ENCODE measurements around the gene MLXIP. TPM values are rescaled to one million over a fixed set of nuclear protein-coding genes. Genes with fewer than 3 reads are reported as not detected.

The MLXIP gene
- total RNA-seq, 1 experiment from 2014 or later, result 32.4 TPM

GRCh38 chr12:122099280-122099749 is 20.8 kb downstream of the MLXIP start:
- no peak overlapping the region for H2BK15ac ChIP-seq (ENCODE audit: low read depth, low read length)
- no peak overlapping the region for H3K23ac ChIP-seq (ENCODE audit: insufficient read length, low read depth, low read length)
- Mint-ChIP-seq H3K4me1 (peaks cover 16 to 20% of the 10 kb centered on the region in 2 experiments), H3K27ac (no peak overlapping the region), H3K4me3 (no peak overlapping the region), H3K27me3 (ENCODE audit: low read depth) (no peaks in the 10 kb centered on the region), H3K36me3 (ENCODE audit: insufficient read depth in 1 of 3, low read depth in 3 of 3) (peaks cover 3 to 7% (median 6%) of the 10 kb centered on the region in 3 experiments; a peak in 2 of 7 replicates), H3K9me3 (peaks cover 0 to 3% of the 10 kb centered on the region in 2 experiments; a peak in 1 of 5 replicates)
- no peaks in the 10 kb centered on the region for H3K79me2 ChIP-seq (ENCODE audit: insufficient read depth, low read length)
- no peak overlapping the region for H2AK5ac ChIP-seq (ENCODE audit: insufficient read length, low read length)
- no peaks in the 10 kb centered on the region for H3K79me1 ChIP-seq (ENCODE audit: insufficient read depth, low read depth, low read length, poor library complexity, severe bottlenecking)
- H3K27ac ChIP-seq (ENCODE audit: insufficient read length, low read depth, low read length), result no peak overlapping the region
- no peak overlapping the region for H3K4me2 ChIP-seq (ENCODE audit: insufficient read depth, insufficient read length, low read length)
- H3K56ac ChIP-seq (ENCODE audit: insufficient read length, low read depth, low read length), result no peak overlapping the region
- no peak overlapping the region for H2BK5ac ChIP-seq (ENCODE audit: insufficient read length, low read length)
- no peak overlapping the region for H3K9ac ChIP-seq (ENCODE audit: extremely low read depth, insufficient read length, low read length)
- H3K14ac ChIP-seq (ENCODE audit: insufficient read depth, low read length), result no peak overlapping the region
- H3K18ac ChIP-seq (ENCODE audit: insufficient read length, low read depth, low read length), result no peak overlapping the region
- no peak for DNase-seq
- no peak for TF ChIP-seq CTCF (conservative IDR thresholded peaks at IDR 0.05)
- H4K20me1 ChIP-seq (ENCODE audit: control insufficient read depth, insufficient read depth, insufficient read length), result peaks cover 2% of the 10 kb centered on the region
- H2BK120ac ChIP-seq (ENCODE audit: low read depth, low read length, poor library complexity, severe bottlenecking), result no peak overlapping the region
- no peak overlapping the region for H2BK20ac ChIP-seq (ENCODE audit: low read depth, low read length, poor library complexity, severe bottlenecking)
- peaks cover 3% of the 10 kb centered on the region for H3K23me2 ChIP-seq (ENCODE audit: insufficient read length, low read depth, low read length, poor library complexity, severe bottlenecking)
- peaks cover 3% of the 10 kb centered on the region; the same call in 1 of the 2 replicates for H3K4me1 ChIP-seq (ENCODE audit: insufficient read depth, low read length)
- no peaks in the 10 kb centered on the region for H3K27me3 ChIP-seq (ENCODE audit: insufficient read depth, low read length)
- H4K5ac ChIP-seq (ENCODE audit: insufficient read length, low read depth, low read length), result no peak overlapping the region
- no peak overlapping the region for H3T11ph ChIP-seq (ENCODE audit: low read length)
- H3K9me3 ChIP-seq (ENCODE audit: control insufficient read depth, low read depth, low read length), result no peaks in the 10 kb centered on the region
- no peak overlapping the region for H4K91ac ChIP-seq (ENCODE audit: insufficient read length, low read depth, low read length)
- no peak overlapping the region for H2BK12ac ChIP-seq (ENCODE audit: insufficient read length, low read depth, low read length)
- H3K4ac ChIP-seq (ENCODE audit: low read depth, low read length), result no peak overlapping the region
- WGBS (ENCODE audit: extremely low coverage, insufficient read length, low lambda C conversion rate), result no CpG with 5 or more reads among the region's 6 CpGs
- no peak overlapping the region for H2AFZ ChIP-seq (ENCODE audit: low read length)
- no peak overlapping the region for H4K8ac ChIP-seq (replicated peaks; ENCODE audit: insufficient read length, low read depth, low read length)

Measured in H9 (cell line).